ENCODE measurements around the gene PARD3B.

PARD3B gene

GRCh38 chr2:204544961-204545860 is at the start of gene PARD3B:
TSS of gene PARD3B (plus strand) at chr2:204545475. CDS start at chr2:204546000, 525 bp downstream.
- in situ Hi-C loops (cut with HindIII; ENCODE audit: low pct_unique_long_range_greater_than_20kb, low sequenced_read_pairs) = no loop called here
- peak; percentile 30 to 69 for DNase-seq (ENCODE audit: low read depth in 1 of 2, low spot score in 1 of 2)

GRCh38 chr2:204496779-204497178 is 48.5 kb upstream of the PARD3B start:
- in situ Hi-C loops (cut with HindIII; ENCODE audit: low pct_unique_long_range_greater_than_20kb, low sequenced_read_pairs) = no loop called here
- TF ChIP-seq JUND (IDR thresholded peaks at IDR 0.05; ENCODE audit: low read depth) = no peak
- DNase-seq (ENCODE audit: low read depth in 1 of 2, low spot score in 1 of 2) = no peak

More at GRCh38 chr2:204544961-204545860, at the start of gene PARD3B:
- TF ChIP-seq JUND (IDR thresholded peaks at IDR 0.05; ENCODE audit: low read depth) = no peak

GRCh38 chr2:204497855-204498254 is 47.4 kb upstream of the PARD3B start:
- no peak for DNase-seq (ENCODE audit: low read depth in 1 of 2, low spot score in 1 of 2)
- TF ChIP-seq JUND (IDR thresholded peaks at IDR 0.05; ENCODE audit: low read depth) = no peak
- in situ Hi-C loops (cut with HindIII; ENCODE audit: low pct_unique_long_range_greater_than_20kb, low sequenced_read_pairs) = no loop called here

- in situ Hi-C loops (cut with HindIII; ENCODE audit: low pct_unique_long_range_greater_than_20kb, low sequenced_read_pairs) = no loop called here
- no peak for DNase-seq (ENCODE audit: low read depth in 1 of 2, low spot score in 1 of 2)
- TF ChIP-seq JUND (IDR thresholded peaks at IDR 0.05; ENCODE audit: low read depth) = no peak
Measured at GRCh38 chr2:204498291-204498690, 47.0 kb upstream of the PARD3B start.

- in situ Hi-C loops (cut with HindIII; ENCODE audit: low pct_unique_long_range_greater_than_20kb, low sequenced_read_pairs) = no loop called here
- DNase-seq (ENCODE audit: low read depth in 1 of 2, low spot score in 1 of 2) = no peak
- TF ChIP-seq JUND (IDR thresholded peaks at IDR 0.05; ENCODE audit: low read depth) = no peak
Measured at GRCh38 chr2:204503869-204504268, 41.4 kb upstream of the PARD3B start.

GRCh38 chr2:204504594-204504993 is 40.7 kb upstream of the PARD3B start:
- in situ Hi-C loops (cut with HindIII; ENCODE audit: low pct_unique_long_range_greater_than_20kb, low sequenced_read_pairs) = no loop called here
- no peak for TF ChIP-seq JUND (IDR thresholded peaks at IDR 0.05; ENCODE audit: low read depth)
- DNase-seq (ENCODE audit: low read depth in 1 of 2, low spot score in 1 of 2) = no peak

GRCh38 chr2:204505488-204505887 is 39.8 kb upstream of the PARD3B start:
- no peak for TF ChIP-seq JUND (IDR thresholded peaks at IDR 0.05; ENCODE audit: low read depth)
- in situ Hi-C loops (cut with HindIII; ENCODE audit: low pct_unique_long_range_greater_than_20kb, low sequenced_read_pairs) = no loop called here
- DNase-seq (ENCODE audit: low read depth in 1 of 2, low spot score in 1 of 2) = no peak

GRCh38 chr2:204505946-204506345 is 39.3 kb upstream of the PARD3B start:
- no peak for TF ChIP-seq JUND (IDR thresholded peaks at IDR 0.05; ENCODE audit: low read depth)
- in situ Hi-C loops (cut with HindIII; ENCODE audit: low pct_unique_long_range_greater_than_20kb, low sequenced_read_pairs) = no loop called here
- no peak for DNase-seq (ENCODE audit: low read depth in 1 of 2, low spot score in 1 of 2)

- DNase-seq (ENCODE audit: low read depth in 1 of 2, low spot score in 1 of 2) = no peak
- no peak for TF ChIP-seq JUND (IDR thresholded peaks at IDR 0.05; ENCODE audit: low read depth)
- in situ Hi-C loops (cut with HindIII; ENCODE audit: low pct_unique_long_range_greater_than_20kb, low sequenced_read_pairs) = no loop called here
Measured at GRCh38 chr2:204507636-204508035, 37.6 kb upstream of the PARD3B start.

GRCh38 chr2:204510709-204511420 is 34.4 kb upstream of the PARD3B start:
- in situ Hi-C loops (cut with HindIII; ENCODE audit: low pct_unique_long_range_greater_than_20kb, low sequenced_read_pairs) = no loop called here
- TF ChIP-seq JUND (IDR thresholded peaks at IDR 0.05; ENCODE audit: low read depth) = no peak
- DNase-seq (ENCODE audit: low read depth in 1 of 2, low spot score in 1 of 2) = no peak

- in situ Hi-C loops (cut with HindIII; ENCODE audit: low pct_unique_long_range_greater_than_20kb, low sequenced_read_pairs) = no loop called here
- DNase-seq (ENCODE audit: low read depth in 1 of 2, low spot score in 1 of 2) = no peak
- TF ChIP-seq JUND (IDR thresholded peaks at IDR 0.05; ENCODE audit: low read depth) = no peak
Measured at GRCh38 chr2:204514439-204514838, 30.8 kb upstream of the PARD3B start.

- no peak for DNase-seq (ENCODE audit: low read depth in 1 of 2, low spot score in 1 of 2)
- in situ Hi-C loops (cut with HindIII; ENCODE audit: low pct_unique_long_range_greater_than_20kb, low sequenced_read_pairs) = no loop called here
- TF ChIP-seq JUND (IDR thresholded peaks at IDR 0.05; ENCODE audit: low read depth) = no peak
Measured at GRCh38 chr2:204515416-204515815, 29.9 kb upstream of the PARD3B start.

- in situ Hi-C loops (cut with HindIII; ENCODE audit: low pct_unique_long_range_greater_than_20kb, low sequenced_read_pairs) = no loop called here
- TF ChIP-seq JUND (IDR thresholded peaks at IDR 0.05; ENCODE audit: low read depth) = no peak
- no peak for DNase-seq (ENCODE audit: low read depth in 1 of 2, low spot score in 1 of 2)
Measured at GRCh38 chr2:204517154-204517553, 28.1 kb upstream of the PARD3B start.
